ENCODE data around the gene PTPRK.

DNA sequence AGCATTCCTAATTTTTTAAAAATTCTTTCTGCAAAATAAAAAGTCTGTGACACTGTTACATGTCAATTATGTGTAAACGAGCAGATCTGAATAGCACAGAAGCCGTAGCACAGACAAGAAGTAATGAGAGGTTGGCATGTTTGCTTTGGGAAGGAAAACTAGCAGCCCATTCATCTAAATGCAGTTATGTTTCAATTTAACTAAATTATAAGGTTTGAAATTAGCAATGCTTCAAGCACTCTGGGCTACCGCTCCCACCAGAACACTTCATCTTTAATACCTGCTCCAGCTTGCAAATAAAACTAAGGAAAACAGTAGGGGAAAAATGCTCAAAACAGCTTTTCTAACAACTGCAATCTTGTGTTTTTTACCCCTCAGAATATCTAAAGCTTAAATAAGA, 73.9 kb downstream of the PTPRK start:
- no peak for TF ChIP-seq EZH2 (IDR thresholded peaks at IDR 0.05; ENCODE audit: low read depth, unreplicated experiment)
- TF ChIP-seq POLR2AphosphoS5 (IDR thresholded peaks at IDR 0.05; ENCODE audit: low read depth), result no peak
- TF ChIP-seq, protein P1, sequence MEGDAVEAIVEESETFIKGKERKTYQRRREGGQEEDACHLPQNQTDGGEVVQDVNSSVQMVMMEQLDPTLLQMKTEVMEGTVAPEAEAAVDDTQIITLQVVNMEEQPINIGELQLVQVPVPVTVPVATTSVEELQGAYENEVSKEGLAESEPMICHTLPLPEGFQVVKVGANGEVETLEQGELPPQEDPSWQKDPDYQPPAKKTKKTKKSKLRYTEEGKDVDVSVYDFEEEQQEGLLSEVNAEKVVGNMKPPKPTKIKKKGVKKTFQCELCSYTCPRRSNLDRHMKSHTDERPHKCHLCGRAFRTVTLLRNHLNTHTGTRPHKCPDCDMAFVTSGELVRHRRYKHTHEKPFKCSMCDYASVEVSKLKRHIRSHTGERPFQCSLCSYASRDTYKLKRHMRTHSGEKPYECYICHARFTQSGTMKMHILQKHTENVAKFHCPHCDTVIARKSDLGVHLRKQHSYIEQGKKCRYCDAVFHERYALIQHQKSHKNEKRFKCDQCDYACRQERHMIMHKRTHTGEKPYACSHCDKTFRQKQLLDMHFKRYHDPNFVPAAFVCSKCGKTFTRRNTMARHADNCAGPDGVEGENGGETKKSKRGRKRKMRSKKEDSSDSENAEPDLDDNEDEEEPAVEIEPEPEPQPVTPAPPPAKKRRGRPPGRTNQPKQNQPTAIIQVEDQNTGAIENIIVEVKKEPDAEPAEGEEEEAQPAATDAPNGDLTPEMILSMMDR (conservative IDR thresholded peaks at IDR 0.05; ENCODE audit: low read depth in 2 of 2), result no peak
- no peak for TF ChIP-seq ZNF114 (CRISPR knock-in tag; IDR thresholded peaks at IDR 0.05)
- no peak for TF ChIP-seq JUNB (IDR thresholded peaks at IDR 0.05; ENCODE audit: unreplicated experiment)
- no peak for TF ChIP-seq EZH2phosphoT487 (IDR thresholded peaks at IDR 0.05; ENCODE audit: unreplicated experiment)
- TF ChIP-seq CREB1 (CRISPR knock-in tag; IDR thresholded peaks at IDR 0.05; ENCODE audit: low read depth), result no peak
- TF ChIP-seq, protein P2, sequence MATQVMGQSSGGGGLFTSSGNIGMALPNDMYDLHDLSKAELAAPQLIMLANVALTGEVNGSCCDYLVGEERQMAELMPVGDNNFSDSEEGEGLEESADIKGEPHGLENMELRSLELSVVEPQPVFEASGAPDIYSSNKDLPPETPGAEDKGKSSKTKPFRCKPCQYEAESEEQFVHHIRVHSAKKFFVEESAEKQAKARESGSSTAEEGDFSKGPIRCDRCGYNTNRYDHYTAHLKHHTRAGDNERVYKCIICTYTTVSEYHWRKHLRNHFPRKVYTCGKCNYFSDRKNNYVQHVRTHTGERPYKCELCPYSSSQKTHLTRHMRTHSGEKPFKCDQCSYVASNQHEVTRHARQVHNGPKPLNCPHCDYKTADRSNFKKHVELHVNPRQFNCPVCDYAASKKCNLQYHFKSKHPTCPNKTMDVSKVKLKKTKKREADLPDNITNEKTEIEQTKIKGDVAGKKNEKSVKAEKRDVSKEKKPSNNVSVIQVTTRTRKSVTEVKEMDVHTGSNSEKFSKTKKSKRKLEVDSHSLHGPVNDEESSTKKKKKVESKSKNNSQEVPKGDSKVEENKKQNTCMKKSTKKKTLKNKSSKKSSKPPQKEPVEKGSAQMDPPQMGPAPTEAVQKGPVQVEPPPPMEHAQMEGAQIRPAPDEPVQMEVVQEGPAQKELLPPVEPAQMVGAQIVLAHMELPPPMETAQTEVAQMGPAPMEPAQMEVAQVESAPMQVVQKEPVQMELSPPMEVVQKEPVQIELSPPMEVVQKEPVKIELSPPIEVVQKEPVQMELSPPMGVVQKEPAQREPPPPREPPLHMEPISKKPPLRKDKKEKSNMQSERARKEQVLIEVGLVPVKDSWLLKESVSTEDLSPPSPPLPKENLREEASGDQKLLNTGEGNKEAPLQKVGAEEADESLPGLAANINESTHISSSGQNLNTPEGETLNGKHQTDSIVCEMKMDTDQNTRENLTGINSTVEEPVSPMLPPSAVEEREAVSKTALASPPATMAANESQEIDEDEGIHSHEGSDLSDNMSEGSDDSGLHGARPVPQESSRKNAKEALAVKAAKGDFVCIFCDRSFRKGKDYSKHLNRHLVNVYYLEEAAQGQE (IDR thresholded peaks at IDR 0.05; ENCODE audit: unreplicated experiment), result no peak
- TF ChIP-seq ZNF331 (CRISPR knock-in tag; IDR thresholded peaks at IDR 0.05; ENCODE audit: low read depth), result no peak
- no peak for TF ChIP-seq STAT1 (IDR thresholded peaks at IDR 0.05; ENCODE audit: unreplicated experiment)
- TF ChIP-seq, protein P3, sequence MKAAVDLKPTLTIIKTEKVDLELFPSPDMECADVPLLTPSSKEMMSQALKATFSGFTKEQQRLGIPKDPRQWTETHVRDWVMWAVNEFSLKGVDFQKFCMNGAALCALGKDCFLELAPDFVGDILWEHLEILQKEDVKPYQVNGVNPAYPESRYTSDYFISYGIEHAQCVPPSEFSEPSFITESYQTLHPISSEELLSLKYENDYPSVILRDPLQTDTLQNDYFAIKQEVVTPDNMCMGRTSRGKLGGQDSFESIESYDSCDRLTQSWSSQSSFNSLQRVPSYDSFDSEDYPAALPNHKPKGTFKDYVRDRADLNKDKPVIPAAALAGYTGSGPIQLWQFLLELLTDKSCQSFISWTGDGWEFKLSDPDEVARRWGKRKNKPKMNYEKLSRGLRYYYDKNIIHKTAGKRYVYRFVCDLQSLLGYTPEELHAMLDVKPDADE (IDR thresholded peaks at IDR 0.05), result no peak
- TF ChIP-seq NANOG (IDR thresholded peaks at IDR 0.05; ENCODE audit: borderline replicate concordance), result no peak
